ENCODE measurements around the gene CELSR1. TPM values are rescaled to one million over a fixed set of nuclear protein-coding genes. Genes with fewer than 3 reads are reported as not detected.

The CELSR1 gene
- total RNA-seq, 1 experiment from 2014 or later: 19.6 TPM

GRCh38 chr22:46339956-46340355, 197.5 kb downstream of the CELSR1 start:
- no peak overlapping the region for H3K9ac ChIP-seq (ENCODE audit: low read length)
- H3K4me1 ChIP-seq (ENCODE audit: control insufficient read depth in 1 of 2, insufficient read depth in 2 of 2, low read length in 2 of 2): peaks cover 6 to 13% of the 10 kb centered on the region in 2 experiments; a peak in 3 of 4 replicates
- no peaks in the 10 kb centered on the region for H3K9me2 ChIP-seq (ENCODE audit: insufficient read depth)
- no peak overlapping the region for H3K27ac ChIP-seq (ENCODE audit: low read depth, low read length)
- TF ChIP-seq CBX3 (IDR thresholded peaks at IDR 0.05; ENCODE audit: low read depth) (no peak), ZNF274 (IDR thresholded peaks at IDR 0.05; ENCODE audit: low read depth, low read length) (no peak), ZFX (IDR thresholded peaks at IDR 0.05) (no peak), YY1 (IDR thresholded peaks at IDR 0.05; ENCODE audit: extremely low read depth, insufficient replicate concordance, low read depth, low read length) (no peak), FOSL1 (IDR thresholded peaks at IDR 0.05; ENCODE audit: low read depth) (no peak), EZH2phosphoT487 (IDR thresholded peaks at IDR 0.05; ENCODE audit: borderline replicate concordance) (no peak), TCF7L2 (IDR thresholded peaks at IDR 0.05; ENCODE audit: borderline replicate concordance, extremely low read depth, insufficient read depth, insufficient read length) (no peak), RAD21 (IDR thresholded peaks at IDR 0.05; ENCODE audit: low read depth) (no peak), CEBPB (IDR thresholded peaks at IDR 0.05; ENCODE audit: low read depth) (no peak), EGR1 (IDR thresholded peaks at IDR 0.05; ENCODE audit: low read depth) (no peak), ZBTB33 (IDR thresholded peaks at IDR 0.05; ENCODE audit: extremely low read depth, insufficient replicate concordance, low read length) (no peak), SIN3A (IDR thresholded peaks at IDR 0.05; ENCODE audit: low read depth) (no peak), EZH2 (IDR thresholded peaks at IDR 0.05) (no peak), MAX (IDR thresholded peaks at IDR 0.05) (no peak), JUND (IDR thresholded peaks at IDR 0.05) (no peak), POLR2A (IDR thresholded peaks at IDR 0.05; ENCODE audit: borderline replicate concordance, extremely low read depth, insufficient read depth, insufficient read length) (no peak), POLR2AphosphoS5 (IDR thresholded peaks at IDR 0.05; ENCODE audit: low read depth, low read length) (no peak)
- TF ChIP-seq, protein P1, sequence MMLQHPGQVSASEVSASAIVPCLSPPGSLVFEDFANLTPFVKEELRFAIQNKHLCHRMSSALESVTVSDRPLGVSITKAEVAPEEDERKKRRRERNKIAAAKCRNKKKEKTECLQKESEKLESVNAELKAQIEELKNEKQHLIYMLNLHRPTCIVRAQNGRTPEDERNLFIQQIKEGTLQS (IDR thresholded peaks at IDR 0.05): no peak
- TF ChIP-seq, protein P2, sequence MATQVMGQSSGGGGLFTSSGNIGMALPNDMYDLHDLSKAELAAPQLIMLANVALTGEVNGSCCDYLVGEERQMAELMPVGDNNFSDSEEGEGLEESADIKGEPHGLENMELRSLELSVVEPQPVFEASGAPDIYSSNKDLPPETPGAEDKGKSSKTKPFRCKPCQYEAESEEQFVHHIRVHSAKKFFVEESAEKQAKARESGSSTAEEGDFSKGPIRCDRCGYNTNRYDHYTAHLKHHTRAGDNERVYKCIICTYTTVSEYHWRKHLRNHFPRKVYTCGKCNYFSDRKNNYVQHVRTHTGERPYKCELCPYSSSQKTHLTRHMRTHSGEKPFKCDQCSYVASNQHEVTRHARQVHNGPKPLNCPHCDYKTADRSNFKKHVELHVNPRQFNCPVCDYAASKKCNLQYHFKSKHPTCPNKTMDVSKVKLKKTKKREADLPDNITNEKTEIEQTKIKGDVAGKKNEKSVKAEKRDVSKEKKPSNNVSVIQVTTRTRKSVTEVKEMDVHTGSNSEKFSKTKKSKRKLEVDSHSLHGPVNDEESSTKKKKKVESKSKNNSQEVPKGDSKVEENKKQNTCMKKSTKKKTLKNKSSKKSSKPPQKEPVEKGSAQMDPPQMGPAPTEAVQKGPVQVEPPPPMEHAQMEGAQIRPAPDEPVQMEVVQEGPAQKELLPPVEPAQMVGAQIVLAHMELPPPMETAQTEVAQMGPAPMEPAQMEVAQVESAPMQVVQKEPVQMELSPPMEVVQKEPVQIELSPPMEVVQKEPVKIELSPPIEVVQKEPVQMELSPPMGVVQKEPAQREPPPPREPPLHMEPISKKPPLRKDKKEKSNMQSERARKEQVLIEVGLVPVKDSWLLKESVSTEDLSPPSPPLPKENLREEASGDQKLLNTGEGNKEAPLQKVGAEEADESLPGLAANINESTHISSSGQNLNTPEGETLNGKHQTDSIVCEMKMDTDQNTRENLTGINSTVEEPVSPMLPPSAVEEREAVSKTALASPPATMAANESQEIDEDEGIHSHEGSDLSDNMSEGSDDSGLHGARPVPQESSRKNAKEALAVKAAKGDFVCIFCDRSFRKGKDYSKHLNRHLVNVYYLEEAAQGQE (IDR thresholded peaks at IDR 0.05; ENCODE audit: low read depth): no peak
- H3K4me3 ChIP-seq (replicated peaks in 1 of 2; ENCODE audit: low read depth in 1 of 2, low read length in 2 of 2): no peak overlapping the region
- no peak for ATAC-seq
- no peaks in the 10 kb centered on the region for H4K20me1 ChIP-seq (ENCODE audit: insufficient read depth)
- no peak overlapping the region for H2AFZ ChIP-seq (ENCODE audit: low read depth, low read length, poor library complexity, severe bottlenecking)
- H3K79me2 ChIP-seq (ENCODE audit: insufficient read depth, low read length): peaks cover 72% of the 10 kb centered on the region
- ChIA-PET RAD21 (ENCODE audit: low non-redundant PET in 1 of 2, low total read pairs in 2 of 2, uncharacterized antibody in 2 of 2, unreplicated experiment in 2 of 2) (no interaction called here), CTCF (interaction anchor here (0.5 kb wide), 1 partner anchor 125 kb away, joined by 3 read pairs; no protein-coding TSS in a partner anchor), POLR2A (no interaction called here)
- no TSS peak for BruUV-seq (replicated peaks)
- H3K4me2 ChIP-seq (ENCODE audit: low read length): no peak overlapping the region
- no peaks in the 10 kb centered on the region for H3K27me3 ChIP-seq (ENCODE audit: insufficient read depth, low read length)
- DNase-seq (ENCODE audit: low read depth, low spot score): no peak
- H3K36me3 ChIP-seq (ENCODE audit: control insufficient read depth in 1 of 2, insufficient read depth in 2 of 2, low read length in 2 of 2): peaks cover 52 to 68% of the 10 kb centered on the region in 2 experiments; a peak in 3 of 4 replicates
- H3K9me3 ChIP-seq (ENCODE audit: control insufficient read depth in 1 of 2, insufficient read depth in 1 of 2, low read depth in 1 of 2, low read length in 2 of 2): no peaks in the 10 kb centered on the region
- intact Hi-C loops (cut with micrococcal nuclease): no loop called here
